Measurements from ENCODE around the gene POPDC2. TPM values are rescaled to one million over a fixed set of nuclear protein-coding genes. Genes with fewer than 3 reads are reported as not detected.

The POPDC2 gene
- total and polyA plus RNA-seq, 7 donors: 30.7 to 205 (median 137) TPM

DNA sequence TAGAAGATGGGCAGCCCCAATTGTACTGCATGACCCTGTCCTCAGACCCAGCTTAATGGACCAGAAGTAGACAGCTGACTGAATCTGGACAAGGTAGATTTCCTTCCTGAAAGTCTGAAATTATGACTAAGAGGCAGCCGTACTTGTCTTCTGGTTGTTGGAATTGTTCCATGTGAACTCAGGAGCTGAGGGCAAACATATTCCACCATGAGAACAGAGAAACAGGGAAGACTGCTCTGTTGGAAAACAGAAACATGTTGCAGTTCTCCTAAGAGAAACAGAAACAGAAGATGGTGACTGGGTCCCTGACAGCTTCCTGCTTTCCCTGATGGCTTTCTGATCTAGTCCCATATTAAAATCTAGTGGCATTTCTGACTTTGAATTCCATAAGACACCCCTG, 24.1 kb downstream of the POPDC2 start:
- intact Hi-C loops (cut with DNase I): loop anchor here in 1 of 2 donors (5.0 kb wide), 1 partner anchor 39 kb away; the partner anchor contains the start of gene PLA1A
- no peaks in the 10 kb centered on the region for H3K27me3 ChIP-seq (ENCODE audit: insufficient read depth in 3 of 3, low read length in 2 of 3)
- 8 to 15% (median 9%) methylated on average over 1 of the region's 1 CpG for WGBS, 3 donors
- peaks cover 46% of the 10 kb centered on the region for H3K4me1 ChIP-seq
- DNase-seq (no peak), ATAC-seq (no peak)
- peaks cover 1 to 16% of the 10 kb centered on the region in 2 donors for H3K36me3 ChIP-seq (ENCODE audit: insufficient read depth in 1 of 2, low read depth in 1 of 2)
- no peak overlapping the region for H3K4me3 ChIP-seq
- TF ChIP-seq, protein P1, sequence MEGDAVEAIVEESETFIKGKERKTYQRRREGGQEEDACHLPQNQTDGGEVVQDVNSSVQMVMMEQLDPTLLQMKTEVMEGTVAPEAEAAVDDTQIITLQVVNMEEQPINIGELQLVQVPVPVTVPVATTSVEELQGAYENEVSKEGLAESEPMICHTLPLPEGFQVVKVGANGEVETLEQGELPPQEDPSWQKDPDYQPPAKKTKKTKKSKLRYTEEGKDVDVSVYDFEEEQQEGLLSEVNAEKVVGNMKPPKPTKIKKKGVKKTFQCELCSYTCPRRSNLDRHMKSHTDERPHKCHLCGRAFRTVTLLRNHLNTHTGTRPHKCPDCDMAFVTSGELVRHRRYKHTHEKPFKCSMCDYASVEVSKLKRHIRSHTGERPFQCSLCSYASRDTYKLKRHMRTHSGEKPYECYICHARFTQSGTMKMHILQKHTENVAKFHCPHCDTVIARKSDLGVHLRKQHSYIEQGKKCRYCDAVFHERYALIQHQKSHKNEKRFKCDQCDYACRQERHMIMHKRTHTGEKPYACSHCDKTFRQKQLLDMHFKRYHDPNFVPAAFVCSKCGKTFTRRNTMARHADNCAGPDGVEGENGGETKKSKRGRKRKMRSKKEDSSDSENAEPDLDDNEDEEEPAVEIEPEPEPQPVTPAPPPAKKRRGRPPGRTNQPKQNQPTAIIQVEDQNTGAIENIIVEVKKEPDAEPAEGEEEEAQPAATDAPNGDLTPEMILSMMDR (IDR thresholded peaks at IDR 0.05): no peak
- no peaks in the 10 kb centered on the region for H3K9me3 ChIP-seq
- H3K27ac ChIP-seq: peak overlapping the region; percentile 97

DNA sequence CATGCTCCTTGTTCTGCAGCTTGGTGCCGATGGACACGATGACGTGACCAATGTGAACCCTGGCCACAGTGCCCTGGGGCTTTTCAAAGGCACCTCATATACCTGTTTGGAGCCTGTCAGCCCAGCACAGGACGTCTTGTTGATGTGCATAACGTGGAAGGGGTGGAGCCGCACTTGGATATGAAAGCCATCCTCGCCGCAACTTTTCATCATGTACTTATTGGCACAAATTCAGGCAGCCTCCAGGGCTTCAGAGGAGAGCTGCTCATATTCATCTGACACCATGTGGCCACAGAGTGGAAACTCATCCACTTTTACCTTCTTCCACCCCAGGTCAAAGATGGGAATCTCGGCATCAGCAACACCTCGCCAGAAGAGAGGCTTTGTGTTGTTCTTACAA, 24.7 kb downstream of the POPDC2 start:
- TF ChIP-seq, protein P1 (IDR thresholded peaks at IDR 0.05): peak; percentile 23
- H3K4me1 ChIP-seq: peaks cover 51% of the 10 kb centered on the region
- peak overlapping the region; percentile 97 for H3K27ac ChIP-seq
- DNase-seq (no peak), ATAC-seq (peak in 1 of 4 donors; percentile 3)
- H3K4me3 ChIP-seq: no peak overlapping the region
- peaks cover 0 to 12% of the 10 kb centered on the region in 2 donors for H3K36me3 ChIP-seq (ENCODE audit: insufficient read depth in 1 of 2, low read depth in 1 of 2)
- WGBS, 3 donors: 83 to 84% (median 83%) methylated on average over 10 of the region's 10 CpGs
- no peaks in the 10 kb centered on the region for H3K27me3 ChIP-seq (ENCODE audit: insufficient read depth in 3 of 3, low read length in 2 of 3)
- no peaks in the 10 kb centered on the region for H3K9me3 ChIP-seq
- intact Hi-C loops (cut with DNase I): loop anchor here in 1 of 2 donors (5.0 kb wide), 1 partner anchor 38 kb away; the partner anchor contains the start of gene PLA1A

DNA sequence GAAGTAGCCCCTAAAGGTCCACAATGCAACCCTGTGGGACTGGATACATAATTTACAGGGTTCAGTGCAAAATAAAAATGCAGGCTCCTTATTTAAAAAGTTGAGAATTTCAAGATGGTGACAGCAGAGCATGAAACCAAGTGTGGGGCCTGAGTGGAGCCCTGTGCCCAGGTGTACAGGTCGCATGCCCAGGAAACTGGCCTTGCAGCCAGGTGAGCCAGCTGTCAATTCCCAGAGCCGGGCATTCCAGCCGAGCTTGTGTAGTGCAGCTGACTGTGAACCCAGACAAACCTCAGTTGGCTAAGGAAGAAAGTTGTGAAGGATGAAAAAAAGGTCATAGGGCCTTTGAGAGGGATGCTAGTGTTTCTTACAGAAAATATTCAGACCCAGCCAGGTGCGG, 27.6 kb downstream of the POPDC2 start:
- ATAC-seq (no peak), DNase-seq (no peak)
- Histone ChIP-seq H3K27ac (peak overlapping the region; percentile 93), H3K4me1 (peaks cover 60% of the 10 kb centered on the region), H3K27me3 (ENCODE audit: insufficient read depth in 3 of 3, low read length in 2 of 3) (no peaks in the 10 kb centered on the region), H3K36me3 (ENCODE audit: insufficient read depth in 1 of 2, low read depth in 1 of 2) (no peaks in the 10 kb centered on the region), H3K4me3 (no peak overlapping the region), H3K9me3 (no peaks in the 10 kb centered on the region)
- TF ChIP-seq, protein P1 (IDR thresholded peaks at IDR 0.05): no peak
- intact Hi-C loops (cut with DNase I): no loop called here
- WGBS, 3 donors: 39 to 64% (median 52%) methylated on average over 4 of the region's 4 CpGs

DNA sequence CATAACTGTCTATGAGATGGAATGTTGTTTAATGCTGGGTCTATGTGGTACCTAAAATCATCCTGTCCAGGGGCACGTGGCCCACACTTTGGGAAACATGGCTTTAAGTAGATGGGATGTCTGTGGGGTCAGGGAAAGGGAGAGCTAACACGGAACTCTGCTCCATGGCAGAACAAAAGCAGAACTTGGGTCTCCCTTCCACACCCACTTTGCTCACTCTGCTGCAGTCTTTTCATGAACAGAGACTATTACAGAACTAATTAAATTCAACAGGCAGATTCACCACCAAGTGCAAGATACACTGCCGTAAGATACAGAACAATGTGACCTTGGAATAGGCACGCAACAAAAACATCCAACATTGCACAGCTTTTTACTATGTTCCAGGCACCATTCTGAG, 28.2 kb downstream of the POPDC2 start:
- H3K27me3 ChIP-seq (ENCODE audit: insufficient read depth in 3 of 3, low read length in 2 of 3): no peaks in the 10 kb centered on the region
- intact Hi-C loops (cut with DNase I): no loop called here
- H3K9me3 ChIP-seq: no peaks in the 10 kb centered on the region
- TF ChIP-seq, protein P1 (IDR thresholded peaks at IDR 0.05): no peak
- peak overlapping the region; percentile 93 for H3K27ac ChIP-seq
- 49 to 61% (median 53%) methylated on average over 4 of the region's 4 CpGs for WGBS, 3 donors
- H3K4me1 ChIP-seq: peaks cover 61% of the 10 kb centered on the region
- no peak for ATAC-seq
- H3K36me3 ChIP-seq (ENCODE audit: insufficient read depth in 1 of 2, low read depth in 1 of 2): no peaks in the 10 kb centered on the region
- DNase-seq: no peak
- no peak overlapping the region for H3K4me3 ChIP-seq

DNA sequence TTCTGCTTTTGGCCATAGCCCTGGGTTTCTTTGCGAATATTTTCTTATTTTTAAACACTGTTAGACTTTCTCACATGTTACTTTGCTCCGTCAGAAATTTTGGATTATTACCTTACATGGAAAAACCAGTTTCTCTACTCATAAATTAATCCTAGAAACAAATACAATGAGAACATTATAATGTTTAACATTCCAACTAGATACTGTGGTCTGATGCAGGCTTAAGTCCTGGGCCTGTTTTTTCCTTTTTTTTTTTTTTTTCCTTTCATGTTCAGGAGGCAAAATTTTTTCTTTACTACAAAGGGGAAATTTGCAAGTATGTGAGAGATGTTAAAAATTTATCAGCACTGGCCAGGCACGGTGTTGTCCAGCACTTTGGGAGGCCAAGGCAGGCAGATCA, 28.9 kb downstream of the POPDC2 start:
- TF ChIP-seq, protein P1 (IDR thresholded peaks at IDR 0.05): no peak
- 50 to 63% (median 56%) methylated on average over 3 of the region's 3 CpGs for WGBS, 3 donors
- ATAC-seq (no peak), DNase-seq (no peak)
- Histone ChIP-seq H3K4me1 (peaks cover 61% of the 10 kb centered on the region), H3K27ac (peak overlapping the region; percentile 93), H3K9me3 (no peaks in the 10 kb centered on the region), H3K27me3 (ENCODE audit: insufficient read depth in 3 of 3, low read length in 2 of 3) (no peaks in the 10 kb centered on the region), H3K4me3 (no peak overlapping the region), H3K36me3 (ENCODE audit: insufficient read depth in 1 of 2, low read depth in 1 of 2) (no peaks in the 10 kb centered on the region)
- intact Hi-C loops (cut with DNase I): loop anchor here in 1 of 2 donors (2.0 kb wide), 1 partner anchor 33 kb away; no protein-coding TSS in a partner anchor
